ENCODE data around the gene OTUD7B.
"Not testable (repeated sequence)": the region's sequence is repeated elsewhere in the genome, so short reads cannot be mapped to it uniquely, and the experiment has no call there.

OTUD7B gene

GRCh38 chr1:150002217-150002616 is 8.3 kb downstream of the OTUD7B start:
- DNase-seq, result no peak

DNA sequence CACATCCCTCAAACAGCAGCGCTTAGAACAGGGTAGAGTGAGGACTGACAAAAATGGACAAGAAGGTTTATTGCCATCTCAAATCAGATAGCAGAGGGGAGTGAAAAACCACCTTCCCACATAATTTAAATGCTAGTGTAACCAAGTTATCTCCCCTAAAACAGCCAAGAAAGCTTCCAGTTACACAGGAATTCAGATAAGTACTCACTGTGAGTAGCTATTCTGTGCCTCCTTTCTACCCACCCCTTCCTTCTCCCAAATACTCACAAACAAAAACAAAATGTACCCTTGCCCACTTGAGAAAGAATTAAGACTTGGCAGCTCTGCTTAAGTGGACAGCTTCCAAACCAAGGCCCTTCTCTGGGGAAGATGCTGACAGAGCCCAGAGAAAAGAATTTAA is 9.1 kb downstream of the OTUD7B start:
- no peak for DNase-seq

GRCh38 chr1:149997585-149998262 is 12.8 kb downstream of the OTUD7B start:
- DNase-seq, result no peak

DNA sequence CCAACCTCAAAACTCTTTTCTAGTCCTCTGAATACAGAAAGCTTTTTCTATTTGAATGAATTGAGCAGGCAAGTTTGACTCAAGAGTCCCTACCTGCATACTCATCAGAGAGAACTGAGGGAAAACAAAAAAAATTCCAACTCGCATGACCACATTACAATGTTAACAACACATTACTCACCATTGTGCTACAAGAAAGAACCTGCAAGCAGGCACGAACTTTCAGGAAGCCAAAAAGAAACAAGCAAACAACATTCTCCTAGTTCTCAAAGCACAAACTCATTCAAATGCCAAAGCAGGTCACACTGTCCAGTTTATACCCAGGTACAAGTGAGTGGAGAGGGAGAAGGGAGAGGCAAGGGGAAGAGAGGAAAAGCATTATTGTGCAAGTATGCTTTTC is 14.6 kb downstream of the OTUD7B start:
- no peak for DNase-seq

- no peak for DNase-seq
Observed at GRCh38 chr1:149993764-149994163, 16.8 kb downstream of the OTUD7B start.

DNA sequence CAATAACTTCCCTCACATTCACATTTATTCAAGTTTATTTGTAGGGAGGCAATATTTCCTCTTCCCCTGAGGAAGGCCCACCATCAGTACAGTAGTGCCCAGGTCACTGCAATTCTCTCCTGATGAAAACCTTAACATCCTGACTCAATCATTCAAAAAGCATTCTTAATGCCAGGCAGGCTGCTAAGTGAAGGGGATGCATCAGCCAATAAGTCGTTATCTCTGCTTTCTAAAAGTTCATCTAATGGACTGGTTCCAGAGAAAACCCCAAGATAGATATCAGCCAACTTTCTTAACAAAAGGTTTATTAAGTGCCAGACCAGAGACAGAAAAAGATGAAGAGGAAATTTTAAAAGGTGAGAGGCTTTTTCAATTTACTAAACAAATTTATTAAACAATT is 17.3 kb downstream of the OTUD7B start:
- no peak for DNase-seq

DNA sequence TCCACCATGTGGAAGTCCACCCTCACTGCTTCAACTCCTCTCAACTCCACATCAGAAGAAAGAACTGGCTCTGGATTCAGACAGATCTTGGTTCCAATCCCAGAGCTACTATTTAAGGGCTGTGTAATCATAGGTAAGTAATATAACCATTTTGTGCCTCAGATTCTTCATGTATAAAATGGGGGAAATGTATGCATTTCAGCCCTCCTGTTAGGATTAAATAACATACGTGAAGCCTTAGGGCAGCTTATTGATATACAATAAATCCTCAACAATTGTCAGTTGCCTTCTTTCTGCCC is 23.3 kb downstream of the OTUD7B start:
- DNase-seq, result no peak

DNA sequence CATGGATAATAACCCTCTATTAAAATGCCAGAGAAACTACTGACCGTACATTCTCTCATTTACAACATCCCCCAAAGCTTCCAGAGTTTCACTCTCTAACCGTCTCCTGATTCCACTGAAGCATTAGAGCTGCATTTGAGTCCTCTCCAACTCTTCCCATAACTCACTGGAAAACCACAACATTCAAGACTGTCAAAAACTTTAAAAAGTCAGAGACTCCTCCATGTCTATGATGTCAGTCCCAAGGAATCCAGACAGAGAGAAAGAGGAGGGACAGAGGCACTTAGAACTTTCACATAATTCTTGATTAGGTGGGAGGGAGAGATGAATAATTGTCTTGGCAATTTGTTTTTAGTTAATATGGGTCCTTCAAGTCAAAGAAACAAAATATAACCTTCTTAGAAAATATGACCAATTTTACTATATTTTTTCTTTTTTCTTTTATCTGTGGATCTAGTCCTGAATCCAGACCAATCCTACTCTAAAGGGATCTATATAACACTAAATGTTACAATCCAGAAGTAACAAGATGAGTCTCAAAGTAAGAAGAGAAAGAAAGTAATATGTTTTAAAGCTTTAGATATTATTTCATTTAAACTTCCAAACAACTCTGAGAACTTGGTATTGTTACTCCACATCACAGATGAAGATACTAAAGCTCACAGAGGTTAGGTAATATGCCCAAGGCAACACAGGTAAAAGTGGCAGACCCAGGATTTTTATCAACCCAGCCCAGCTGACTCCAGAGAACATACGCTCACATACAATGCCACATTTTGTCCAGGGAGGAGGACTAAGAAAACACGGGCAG is 23.8 kb downstream of the OTUD7B start:
- DNase-seq, result peak; percentile 56

DNA sequence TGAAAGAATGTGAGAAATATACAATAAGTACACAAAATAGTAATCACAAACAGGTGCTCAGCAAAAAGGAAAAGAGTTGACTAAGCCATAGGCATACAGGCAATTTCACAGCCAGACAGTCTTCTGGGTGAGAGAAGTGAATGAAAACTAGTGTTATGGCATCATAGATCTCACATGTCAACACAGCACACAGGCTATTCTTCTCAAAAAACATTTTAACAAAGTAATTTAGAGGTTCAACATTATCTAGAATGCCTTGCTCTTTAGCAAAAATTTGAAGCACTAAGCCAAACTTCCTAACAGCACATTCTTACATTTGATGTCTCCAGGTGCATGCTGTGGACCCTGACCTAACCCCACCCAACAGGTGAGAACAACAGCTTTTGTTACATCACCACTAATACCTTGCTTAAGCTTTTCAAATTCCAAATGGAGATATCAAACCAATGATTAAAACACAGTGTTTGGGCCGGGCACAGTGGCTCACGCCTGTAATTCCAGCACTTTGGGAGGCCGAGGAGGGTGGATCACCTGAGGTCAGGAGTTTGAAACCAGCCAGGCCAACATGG is 30.5 kb downstream of the OTUD7B start:
- no peak for DNase-seq

GRCh38 chr1:149979245-149979971 is 31.1 kb downstream of the OTUD7B start:
- no peak for DNase-seq

DNA sequence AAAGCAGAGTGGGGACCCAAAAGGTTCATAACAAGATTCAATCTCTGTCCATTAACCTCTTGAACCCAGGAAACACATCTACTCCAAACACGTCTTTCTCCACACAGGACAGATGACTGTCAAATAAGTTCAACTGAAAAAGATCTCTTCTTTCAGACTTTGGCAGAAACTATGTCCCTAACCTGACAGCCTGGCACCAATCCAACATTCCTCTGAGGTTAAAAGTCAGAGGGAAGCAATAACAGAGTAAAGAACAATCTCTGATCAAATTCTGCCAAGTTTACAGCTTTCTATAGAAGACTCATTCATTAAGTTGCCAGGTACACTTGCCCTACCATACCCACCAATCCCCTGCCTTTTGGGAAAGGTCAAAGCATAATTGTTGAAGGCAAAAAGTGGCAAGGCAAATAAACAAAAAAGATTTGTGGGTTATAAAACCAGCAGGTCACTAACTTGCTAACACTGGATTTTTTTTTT is 31.9 kb downstream of the OTUD7B start:
- DNase-seq, result no peak

DNA sequence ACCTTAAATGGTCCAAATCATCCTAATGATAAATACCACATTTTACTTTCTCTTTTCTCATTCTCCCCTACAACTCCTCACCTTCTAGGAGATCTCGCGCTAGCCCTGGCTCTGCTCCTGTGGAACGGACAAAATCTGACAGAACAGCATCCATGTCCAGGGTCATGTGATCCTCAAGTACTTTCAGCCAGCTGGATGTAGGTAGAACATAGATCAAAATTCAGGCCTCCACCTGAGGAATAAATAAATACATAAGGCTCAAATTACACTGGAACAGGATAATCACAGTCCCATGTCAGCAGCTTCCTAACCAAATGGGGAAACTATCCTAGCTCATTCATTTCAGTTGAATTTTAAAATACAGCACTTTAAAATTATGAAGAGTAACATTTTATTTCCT is 33.2 kb downstream of the OTUD7B start:
- DNase-seq, result no peak

DNA sequence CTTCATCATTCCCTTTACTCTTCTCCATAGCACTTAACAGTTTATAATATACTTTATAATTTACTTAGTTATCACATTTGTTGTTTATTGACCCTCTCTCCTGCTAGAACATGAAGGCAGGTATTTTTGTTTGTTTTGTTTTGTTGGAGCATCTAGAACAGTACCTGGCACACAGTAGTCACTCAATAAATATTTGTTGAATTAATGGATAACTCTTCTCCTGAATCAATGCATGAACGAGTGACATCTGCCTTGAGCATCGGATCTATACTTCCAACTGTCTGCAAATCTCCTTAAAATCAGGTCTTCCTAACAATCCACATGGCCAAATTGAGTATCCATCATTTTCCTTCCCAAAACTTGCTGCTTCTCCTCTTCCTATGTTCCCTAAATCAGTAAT is 38.0 kb downstream of the OTUD7B start:
- no peak for DNase-seq

DNA sequence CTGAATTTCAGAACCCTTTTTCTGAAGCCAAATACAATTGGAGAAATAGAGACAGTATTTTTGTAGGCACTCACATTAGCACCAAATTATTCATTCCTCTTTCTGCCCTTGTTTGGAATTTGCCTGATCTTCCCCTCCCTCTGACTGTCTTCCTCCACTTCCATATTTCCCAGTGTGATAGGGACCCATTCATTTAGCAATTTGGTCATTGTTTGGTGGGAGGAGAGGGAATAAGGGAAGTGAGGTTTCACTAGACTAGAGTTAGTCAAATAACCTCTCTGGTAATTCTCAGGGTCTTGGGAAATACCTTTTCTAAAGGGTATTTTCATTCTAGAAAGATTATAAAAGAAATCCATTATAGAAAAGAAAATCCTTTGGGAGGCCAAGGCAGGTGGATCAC is 42.9 kb downstream of the OTUD7B start:
- no peak for DNase-seq

DNA sequence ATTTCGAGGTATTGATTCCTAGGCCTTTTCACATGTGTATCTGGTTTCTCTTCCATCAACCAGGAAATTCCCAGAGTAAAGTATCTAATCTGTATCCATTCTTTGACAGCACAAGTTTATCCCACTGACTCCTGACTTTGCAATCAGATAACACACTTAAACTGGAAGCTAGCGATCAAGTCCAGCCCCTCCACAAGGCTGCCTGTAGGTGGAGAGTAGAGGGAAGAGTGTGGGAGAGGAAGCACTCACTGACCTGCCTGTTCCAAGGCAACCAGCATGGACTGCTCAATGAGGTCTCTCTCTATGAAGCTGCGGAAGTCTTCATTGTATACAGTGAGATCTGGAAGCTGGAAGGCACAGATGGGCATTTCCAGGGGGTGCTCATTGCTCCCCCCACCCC is 43.5 kb downstream of the OTUD7B start:
- no peak for DNase-seq

GRCh38 chr1:149966405-149966804 is 44.1 kb downstream of the OTUD7B start:
- no peak for DNase-seq

DNA sequence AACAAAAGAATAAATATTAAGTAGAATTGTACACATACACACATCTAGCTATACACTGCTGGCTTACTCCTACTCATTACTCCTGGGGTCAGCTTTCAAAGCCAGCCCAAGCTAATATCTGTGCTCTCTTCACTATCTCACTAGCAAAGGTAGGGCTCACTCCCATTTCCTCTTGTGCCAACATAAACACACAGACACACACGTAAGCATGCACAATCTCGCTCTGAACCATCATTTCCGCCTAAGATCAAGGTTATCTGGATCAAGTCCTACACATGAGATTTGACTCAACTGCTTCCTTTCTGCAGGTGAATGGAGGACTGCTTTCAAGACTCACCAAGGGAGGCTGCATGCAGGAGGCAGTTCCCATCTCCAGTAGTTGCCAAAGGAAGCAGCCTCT is 45.1 kb downstream of the OTUD7B start:
- DNase-seq, result no peak

GRCh38 chr1:149963358-149963757 is 47.2 kb downstream of the OTUD7B start:
- DNase-seq, result no peak

DNA sequence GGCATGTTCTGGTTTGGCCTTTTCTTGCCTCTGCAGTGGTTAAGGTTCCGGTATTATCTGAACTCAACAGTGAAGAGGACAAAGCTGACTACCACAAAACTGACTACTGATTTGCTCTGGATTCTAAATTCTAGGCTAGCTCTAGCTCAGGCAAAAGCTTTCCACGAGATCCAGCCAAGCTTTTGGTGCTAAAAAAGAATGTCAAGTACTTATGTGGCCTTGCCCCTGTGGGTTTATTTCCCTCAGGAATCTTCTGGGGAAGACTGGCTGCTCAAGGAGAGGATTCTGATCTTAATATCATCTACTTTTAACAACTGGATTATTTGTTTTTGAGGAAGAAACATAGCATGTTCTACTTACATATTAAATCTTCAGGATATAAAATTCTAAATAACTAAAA is 47.8 kb downstream of the OTUD7B start:
- DNase-seq, result no peak

GRCh38 chr1:149962039-149962647 is 48.4 kb downstream of the OTUD7B start:
- peak; percentile 76 for DNase-seq

DNA sequence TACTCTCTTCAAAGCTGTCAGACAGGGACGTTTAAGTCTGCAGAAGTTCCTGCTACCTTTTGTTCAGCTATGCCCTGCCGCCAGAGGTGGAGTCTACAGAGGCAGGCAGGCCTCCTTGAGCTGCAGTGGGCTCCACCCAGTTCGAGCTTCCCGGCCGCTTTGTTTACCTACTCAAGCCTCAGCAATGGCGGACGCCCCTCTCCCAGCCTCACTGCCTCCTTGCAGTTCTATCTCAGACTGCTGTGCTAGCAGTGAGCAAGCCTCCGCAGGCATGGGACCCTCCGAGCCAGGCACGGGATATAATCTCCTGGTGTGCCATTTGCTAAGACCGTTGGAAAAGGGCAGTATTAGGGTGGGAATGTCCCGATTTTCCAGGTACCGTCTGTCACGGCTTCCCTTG is 53.0 kb downstream of the OTUD7B start:
- not testable (repeated sequence) for DNase-seq

DNA sequence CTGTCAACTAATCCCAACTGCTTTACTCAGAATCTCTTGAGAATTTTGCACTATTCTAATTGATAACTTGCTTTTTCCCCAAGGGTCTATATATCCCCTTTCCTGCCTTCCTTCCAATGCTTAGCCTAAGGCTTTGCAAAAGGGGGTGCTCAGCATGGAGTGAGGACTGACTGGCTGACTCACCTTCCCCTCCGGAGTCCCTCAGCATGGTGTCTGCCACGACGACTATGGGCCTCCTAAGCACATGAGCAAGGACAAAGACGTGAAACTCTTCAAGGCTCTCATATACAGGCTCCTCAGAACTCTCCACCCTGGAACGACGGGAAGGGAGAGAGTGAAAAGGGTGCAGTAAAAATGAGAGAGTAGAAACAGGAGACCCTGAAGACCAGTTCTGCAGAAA is 60.6 kb downstream of the OTUD7B start:
- no peak for DNase-seq

DNA sequence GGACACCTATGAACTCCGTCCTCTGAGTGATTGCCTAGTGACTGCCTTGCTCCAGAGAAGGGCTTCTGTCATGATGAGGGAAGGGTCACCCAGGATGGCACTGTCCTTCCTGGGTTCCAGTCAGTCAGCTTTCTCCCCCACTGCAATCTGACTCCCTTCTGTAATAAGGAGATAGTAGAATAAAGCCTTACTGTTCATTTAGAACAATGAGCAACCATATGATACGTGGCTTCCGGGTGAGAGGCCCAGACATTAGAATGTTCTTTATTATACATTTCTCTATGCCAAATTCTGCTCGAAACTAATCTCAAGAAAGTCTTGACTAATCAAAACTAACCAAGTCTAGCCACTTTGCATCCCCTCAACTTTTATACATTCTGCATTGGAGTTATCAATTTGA is 65.3 kb downstream of the OTUD7B start:
- no peak for DNase-seq
